NCI-H2029 treated with DMSO at 0.1 percent for 48 hours (cell line): Measurements from ENCODE around the gene RNF212.
"Not testable (repeated sequence)": the region's sequence is repeated elsewhere in the genome, so short reads cannot be mapped to it uniquely, and the experiment has no call there.

ENCODE experiments used
- DNase-seq: peaks from one replicate; lab custom pipeline; 2025; lab: John Stamatoyannopoulos, UW

Gene RNF212, protein sequence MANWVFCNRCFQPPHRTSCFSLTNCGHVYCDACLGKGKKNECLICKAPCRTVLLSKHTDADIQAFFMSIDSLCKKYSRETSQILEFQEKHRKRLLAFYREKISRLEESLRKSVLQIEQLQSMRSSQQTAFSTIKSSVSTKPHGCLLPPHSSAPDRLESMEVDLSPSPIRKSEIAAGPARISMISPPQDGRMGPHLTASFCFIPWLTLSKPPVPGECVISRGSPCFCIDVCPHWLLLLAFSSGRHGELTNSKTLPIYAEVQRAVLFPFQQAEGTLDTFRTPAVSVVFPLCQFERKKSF

DNA sequence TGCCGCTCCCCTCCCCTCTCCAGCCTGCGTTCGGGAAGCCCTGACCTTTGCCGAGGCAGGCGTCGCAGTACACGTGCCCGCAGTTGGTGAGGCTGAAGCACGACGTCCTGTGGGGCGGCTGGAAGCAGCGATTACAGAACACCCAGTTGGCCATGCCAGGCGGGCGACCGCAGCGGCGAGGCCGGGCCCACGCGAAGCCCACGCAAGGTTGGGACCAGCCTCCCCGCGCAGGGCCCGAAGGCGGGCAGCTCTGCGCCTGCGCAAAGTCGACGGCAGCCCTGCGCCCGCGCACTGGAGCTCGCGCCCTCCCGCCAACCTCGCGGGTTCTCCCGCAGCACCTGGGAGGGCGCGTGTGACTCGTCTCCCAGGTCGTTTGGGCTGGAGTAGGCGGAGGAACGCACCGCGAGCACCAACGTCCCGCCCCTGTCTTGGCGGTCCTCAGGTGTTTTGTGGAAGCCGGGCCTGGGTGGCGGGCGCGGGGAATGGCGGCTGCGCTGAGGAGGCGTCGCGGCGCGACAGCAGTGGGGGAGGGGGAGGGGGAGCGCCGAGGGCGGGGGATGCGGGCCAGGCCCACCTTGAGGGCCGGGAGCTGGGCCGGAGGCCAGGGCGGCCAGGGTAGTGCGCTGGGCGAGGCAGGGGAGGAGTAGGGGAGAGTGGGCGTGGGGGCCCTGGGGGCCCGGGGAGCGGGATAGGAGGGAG, at the start of gene RNF212:
TSS of gene RNF212 (minus strand) at position 254 of the 699 bp plus-strand sequence. CDS start at position 154, 100 bp downstream.
- DNase-seq: no peak

DNA sequence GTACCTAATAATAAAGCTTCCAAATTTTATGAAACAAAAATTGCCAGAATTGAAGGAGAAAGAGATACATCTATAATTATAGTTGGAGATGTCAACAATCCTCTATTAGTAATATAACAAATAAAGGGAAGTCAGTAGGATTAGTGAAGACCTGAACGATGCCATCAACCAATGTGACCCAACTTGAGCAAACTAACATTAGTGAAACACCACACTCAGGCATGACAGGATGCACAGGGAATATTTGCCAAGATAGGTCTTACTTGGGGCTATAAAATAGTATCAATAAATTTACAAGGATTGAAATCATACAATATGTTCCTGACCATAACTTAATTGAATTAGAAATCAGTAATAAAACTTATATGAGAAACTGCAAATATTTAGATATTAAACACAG, 47.0 kb upstream of the RNF212 start:
- DNase-seq: no peak

DNA sequence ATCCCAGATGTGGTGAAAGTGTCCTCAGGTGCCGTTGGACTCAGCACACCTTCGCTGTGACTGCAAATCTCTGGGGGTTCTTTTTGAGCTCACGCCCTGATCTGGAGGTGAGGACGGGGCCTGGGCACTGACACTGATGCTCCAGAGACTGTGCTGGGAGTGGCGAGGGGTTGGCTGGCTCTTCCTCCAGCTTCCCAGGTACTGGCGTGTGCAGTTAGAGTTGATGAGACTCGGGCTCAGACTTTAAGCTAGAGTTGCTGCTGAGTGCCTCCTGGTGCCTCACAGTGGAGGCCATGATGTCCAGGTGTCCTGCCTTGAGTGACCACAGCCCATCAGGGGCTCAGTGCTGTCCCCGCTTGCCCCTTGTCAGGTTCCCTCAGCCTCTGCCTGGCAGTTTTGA, 42.7 kb upstream of the RNF212 start:
- DNase-seq: no peak

DNA sequence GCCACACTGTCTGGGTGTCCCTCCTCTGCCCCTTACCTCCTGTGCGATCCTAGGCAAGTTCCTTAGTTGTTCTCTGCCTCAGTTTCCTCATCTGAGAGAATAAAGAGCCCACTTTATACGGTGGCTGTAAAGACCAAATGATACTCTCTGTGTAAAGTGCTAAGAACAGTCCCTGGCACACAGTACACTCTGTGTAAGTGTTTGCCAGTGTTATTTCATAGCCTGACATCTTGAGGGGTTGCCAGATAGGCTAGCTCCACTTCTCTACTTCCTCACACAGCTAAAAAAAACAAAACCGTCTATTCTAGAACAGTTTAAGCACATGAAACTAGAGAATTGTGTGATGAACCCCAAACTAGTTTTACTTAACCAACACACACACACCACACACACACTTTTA, 42.0 kb upstream of the RNF212 start:
- no peak for DNase-seq

DNA sequence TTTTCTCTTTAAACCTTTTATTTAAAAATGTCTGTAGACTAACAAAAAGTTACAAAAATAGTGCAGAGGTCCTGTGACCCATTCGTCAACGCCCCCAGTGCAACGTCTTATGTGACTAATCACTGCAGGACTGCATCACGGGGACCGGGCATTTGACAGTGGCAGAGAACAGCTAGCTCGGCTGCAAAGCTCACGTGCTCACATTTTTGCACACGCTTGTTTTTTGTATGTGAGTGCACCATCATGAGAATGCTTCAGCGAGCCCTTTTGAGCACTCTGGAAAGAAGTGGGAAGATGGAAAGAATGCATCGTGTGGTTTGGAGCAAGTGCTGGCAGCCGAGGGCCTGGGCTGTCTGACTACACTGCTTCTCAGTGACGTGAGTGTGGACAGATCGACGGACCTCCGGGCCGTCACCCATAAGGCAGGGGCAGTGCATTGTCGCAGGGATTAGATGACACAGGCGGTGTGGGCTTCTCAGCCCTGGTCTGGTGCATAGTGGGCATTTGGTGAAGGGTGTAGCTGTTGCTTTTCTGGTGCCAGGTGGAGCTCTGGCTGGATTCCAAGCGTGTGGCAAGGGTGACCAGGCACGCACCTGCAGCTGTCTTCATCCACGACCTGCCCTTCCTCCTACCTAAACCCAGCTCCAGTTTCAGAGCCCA, 41.3 kb upstream of the RNF212 start:
- DNase-seq: peak; percentile 30

DNA sequence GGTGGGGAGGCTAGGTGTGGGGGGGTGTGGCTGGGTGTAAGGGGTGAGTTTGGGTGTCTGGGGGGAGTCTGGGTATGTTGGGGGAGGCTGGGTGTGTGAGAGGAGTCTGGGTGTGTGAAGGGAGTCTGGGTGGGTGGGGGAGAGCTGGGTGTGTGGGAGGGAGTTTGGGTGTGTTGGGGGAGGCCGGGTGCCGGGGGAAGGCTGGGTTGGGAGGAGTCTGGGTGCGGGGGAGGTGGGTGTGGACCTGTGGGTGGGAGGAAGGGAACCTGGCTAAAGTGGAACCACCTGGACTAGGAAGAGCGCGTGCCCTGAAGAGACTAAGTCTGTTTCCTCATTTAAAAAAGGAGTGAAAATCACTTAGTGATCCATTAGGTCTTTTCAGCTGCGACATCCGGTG, 40.8 kb upstream of the RNF212 start:
- DNase-seq: no peak

DNA sequence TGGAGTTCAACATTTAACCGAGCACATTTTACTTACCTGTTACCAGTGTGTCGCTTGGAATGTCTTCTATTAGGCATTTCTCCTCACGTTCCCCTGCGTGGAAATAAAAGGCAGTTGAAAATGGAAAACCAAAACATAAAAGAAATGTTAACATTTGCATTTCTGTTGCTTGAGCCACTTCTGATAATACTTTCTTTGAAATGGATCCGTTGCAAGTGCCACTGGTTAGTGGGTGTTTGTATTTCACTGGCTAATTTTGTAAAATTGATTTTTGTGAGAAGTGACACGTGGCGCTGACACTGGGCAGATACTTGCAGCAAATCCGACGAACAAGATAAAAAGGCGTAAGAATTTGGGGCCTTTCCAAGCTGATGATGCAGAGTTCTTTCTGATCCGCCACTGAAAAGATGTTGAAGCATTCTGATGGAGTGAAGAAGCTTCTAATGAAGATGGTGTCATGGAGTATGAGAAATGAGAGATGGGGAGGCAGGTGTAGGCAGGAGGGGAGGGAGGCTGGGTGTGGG, 40.3 kb upstream of the RNF212 start:
- no peak for DNase-seq

DNA sequence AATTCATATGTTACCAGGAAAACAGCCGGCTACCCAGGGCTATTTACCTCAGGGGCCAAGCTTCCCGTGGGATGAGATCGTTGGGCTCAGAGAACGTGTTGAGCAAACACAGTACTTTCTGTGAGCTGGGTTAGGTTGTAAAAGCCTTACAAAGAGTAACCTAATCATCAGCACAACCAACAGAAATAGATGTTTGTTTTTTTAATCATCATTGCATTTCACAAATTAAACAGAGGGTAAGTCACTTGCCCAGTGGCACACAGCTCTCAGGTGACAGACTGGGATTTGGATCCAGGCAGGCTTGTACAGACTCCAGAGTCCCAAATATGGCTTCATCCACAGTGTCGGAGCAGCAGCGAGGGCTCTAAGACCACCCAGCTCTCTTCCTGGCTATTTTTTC, 38.9 kb upstream of the RNF212 start:
- DNase-seq: no peak

DNA sequence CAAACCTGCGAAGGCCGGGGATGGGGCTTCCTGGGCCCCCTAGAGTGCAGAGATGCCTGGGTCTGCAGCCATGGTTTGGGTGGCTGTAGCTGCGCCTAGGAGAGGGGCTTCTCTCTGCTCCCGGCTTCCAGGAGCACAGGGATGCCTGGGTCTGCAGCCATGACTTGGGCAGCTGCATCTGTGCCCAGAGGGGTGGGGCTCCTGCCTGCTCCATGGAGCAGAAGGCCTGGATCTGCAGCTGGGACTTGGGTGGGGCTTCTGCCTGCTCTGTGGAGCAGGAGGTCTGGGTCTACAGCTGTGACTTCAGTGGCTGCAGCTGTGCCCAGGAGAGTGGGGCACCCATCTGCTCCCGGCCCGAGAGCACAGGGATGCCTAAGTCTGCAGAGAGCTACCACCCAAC, 38.2 kb upstream of the RNF212 start:
- DNase-seq: no peak

DNA sequence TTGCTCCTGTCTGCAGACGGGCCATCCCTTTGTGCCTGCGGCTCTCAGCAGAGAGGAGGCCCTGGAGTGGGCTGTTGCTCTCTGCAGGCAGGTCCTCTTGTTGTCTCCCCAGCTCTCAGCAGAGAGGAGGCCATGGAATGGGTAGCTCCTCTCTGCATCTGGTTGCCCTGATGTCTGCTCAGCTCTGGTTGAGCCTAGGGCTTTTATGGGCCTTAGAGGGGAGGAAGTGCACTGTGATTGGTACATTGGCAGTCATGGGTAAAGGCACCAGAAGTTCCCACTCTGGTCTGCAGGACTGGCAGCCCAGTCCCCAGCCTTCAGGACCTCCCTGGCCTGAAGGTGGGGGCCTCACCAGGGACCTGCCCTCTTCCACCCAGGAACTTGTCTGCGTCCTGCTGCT, 37.5 kb upstream of the RNF212 start:
- DNase-seq: no peak

DNA sequence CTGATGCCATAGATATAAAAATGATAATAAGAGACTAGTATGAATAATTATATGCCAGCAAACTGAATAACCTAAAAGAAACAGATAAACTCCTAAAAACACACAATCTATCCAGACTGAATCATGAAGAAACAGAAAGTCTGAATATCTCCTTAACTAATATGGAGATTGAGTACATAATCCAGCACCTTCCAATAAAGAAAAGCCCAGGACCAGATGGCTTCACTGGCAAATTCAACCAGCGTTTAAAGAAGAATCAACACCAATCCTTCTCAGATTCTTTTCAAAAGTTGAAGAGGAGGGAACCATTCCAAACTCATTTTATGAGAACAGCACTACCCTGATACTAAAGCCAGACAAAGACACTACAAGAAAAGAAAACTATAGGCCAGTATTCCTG, 26.5 kb upstream of the RNF212 start:
- DNase-seq: no peak

DNA sequence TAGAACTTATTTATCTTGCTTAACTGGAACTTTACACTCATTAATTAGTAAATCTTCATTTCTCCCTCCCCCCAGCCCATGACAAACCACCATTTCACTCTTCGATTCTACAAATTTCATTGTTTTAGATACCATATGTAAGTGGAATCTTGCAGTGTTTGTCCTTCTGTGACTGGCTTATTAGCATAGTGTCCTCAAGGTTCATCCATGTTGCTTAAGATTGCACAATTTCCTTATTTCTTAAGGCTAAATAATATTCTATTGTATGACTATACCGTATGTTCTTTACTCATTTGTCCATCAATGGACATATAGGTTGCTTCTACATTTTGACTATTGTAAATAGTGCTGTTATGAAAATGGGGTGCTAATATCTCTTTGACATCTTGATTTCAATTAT, 24.5 kb upstream of the RNF212 start:
- DNase-seq: no peak

DNA sequence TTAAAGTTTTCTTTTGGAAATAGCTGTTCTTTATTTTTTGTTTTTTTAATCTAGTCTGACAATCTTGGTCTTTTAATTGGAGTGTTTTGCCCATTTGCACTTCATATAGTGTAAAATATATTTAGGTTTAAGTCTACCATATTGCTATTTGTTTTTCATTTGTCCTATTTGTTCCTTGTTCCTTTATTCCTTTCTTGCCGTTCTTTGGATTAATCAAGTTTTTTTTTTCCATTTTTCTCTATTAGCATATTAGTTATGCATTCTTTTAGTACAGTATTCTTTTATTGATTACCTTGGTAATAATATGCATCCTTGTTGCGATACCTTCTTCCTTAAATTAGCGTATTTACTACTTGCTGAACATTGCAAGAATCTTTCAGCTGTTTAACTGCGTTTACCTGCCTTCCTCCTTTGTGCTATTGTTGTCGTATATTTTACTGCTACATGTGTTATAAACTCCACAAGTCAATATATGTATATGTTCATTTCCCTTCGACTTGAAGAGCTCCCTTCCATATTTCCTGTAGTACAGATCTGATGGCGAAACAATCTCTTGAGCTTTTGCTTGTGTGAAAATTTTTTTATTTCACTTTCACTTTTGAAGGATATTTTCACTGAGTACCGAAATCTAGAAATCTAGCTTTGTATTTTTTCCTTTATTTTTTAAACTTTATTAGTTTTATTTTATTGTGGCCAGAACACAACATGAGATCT, 23.9 kb upstream of the RNF212 start:
- no peak for DNase-seq

DNA sequence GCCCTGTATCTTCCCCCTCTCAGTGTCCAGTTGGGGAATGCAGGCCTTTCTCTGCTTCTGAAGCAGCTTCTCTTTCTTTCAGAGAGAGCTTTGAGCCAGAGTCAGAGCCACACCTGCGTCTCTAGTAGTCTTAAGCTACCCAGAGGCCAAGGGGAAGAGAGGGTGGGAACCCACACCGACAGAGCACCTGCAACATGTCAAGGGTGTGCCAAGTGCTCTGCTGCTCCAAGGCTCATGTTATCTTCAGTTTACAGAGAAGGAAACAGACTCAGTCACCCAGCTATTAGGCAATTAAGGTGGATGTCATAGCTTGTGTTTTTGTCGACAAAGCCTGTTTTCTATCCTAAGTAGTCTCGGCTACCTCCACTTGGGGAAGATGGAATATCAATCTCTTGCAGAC, 22.7 kb upstream of the RNF212 start:
- no peak for DNase-seq

DNA sequence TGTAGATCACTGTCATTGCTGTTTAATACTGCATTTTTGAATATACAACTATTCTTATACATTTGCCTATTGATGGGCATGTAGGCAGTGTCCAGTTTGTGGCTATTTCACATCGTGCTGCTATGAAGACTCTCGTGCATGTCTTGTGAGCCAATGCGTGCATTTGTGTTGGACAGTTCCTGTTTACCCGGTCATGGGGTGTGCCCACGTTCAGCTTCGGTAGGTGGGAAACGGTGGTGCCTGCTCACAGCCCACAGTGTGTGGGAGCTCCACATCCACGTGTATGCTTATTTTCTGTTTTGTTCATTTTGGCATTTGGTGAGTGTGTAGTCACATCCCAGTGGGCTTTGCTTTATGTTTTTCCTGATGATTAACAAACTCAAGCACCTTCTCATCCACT, 19.7 kb upstream of the RNF212 start:
- no peak for DNase-seq

DNA sequence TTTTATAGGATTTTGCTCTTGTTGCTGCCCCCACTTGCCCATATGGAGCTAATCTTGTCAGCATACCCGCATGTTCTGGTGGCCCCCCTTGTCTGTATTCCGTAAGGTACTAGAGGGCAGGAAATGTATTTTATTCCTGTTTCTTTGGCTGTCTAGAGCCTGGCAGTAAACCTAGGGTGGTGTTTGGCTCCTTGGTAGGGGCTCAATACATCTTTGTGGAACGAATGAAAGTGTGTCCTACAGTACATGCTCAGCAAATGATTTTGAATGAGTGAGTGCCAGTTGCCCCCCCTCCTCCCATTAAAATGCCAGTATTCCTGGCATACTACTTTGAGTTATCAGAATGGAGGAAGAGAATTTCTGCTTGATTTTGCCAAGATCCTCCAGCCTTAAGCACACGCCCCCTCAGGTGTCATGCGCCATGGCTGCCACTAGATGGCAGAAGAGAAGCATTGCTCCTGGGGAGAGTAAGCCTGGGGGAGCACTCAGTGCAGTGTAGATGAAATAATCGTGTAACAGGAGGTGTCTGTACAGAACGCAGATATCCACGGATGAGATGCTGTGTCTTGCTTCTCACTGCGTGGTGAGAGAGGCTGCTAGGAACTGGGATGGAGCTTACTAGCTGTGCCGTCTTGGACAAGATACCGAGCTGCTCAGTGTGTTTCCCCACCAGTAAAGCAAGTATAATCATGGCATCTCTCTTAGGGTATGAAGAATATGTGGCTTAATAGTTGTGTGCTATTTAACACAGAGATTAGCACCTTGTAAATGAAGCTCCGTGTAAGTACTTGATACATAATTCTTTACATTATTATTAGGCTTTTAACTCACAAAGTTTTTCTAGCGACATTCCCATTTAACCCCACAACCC, 17.2 kb upstream of the RNF212 start:
- DNase-seq: no peak

DNA sequence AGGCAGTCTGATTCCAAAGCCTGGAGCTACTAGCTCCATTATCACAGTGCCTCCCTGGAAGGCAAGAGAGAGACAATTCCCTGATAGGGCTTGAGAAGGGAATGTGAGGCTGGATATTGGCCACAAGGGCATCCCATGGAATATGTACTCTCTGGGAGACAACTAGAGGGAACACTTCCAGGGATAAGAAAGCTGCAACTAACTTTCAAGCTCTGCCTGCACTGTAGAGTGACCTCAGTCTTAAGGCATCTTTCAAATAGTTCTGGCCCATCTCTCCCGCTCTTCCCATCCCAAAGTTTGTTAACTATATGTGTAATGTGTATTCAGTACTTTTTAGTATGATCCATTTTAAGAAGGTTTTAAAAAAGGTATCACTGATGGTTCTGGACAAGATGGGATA, 13.1 kb upstream of the RNF212 start:
- no peak for DNase-seq

DNA sequence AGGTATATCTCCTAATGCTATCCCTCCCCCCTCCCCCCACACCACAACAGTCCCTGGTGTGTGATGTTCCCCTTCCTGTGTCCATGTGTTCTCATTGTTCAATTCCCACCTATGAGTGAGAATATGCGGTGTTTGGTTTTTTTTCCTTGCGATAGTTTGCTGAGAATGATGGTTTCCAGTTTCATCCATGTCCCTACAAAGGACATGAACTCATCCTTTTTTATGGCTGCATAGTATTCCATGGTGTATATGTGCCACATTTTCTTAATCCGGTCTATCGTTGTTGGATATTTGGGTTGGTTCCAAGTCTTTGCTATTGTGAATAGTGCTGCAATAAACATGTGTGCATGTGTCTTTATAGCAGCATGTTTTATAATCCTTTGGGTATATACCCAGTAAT, 12.1 kb upstream of the RNF212 start:
- DNase-seq: not testable (repeated sequence)

DNA sequence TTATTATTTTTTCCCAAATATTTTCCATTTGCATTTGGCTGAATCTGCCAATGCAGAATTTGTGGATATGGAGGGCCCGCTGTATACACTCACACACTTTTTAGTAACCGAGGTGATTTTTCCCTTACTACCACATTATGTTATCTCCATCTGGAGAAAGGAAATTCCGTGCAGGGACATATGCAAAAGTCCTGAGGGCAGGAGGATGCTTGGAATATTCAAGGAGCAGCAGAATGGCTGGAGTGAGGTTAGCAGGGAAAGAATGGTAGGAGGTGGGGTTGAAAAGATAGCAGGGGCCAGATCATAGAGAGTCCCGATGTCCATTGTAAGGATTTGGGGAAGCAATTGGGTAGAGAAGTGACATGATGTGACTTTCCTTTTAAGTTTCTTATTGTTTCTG, 11.5 kb upstream of the RNF212 start:
- no peak for DNase-seq

DNA sequence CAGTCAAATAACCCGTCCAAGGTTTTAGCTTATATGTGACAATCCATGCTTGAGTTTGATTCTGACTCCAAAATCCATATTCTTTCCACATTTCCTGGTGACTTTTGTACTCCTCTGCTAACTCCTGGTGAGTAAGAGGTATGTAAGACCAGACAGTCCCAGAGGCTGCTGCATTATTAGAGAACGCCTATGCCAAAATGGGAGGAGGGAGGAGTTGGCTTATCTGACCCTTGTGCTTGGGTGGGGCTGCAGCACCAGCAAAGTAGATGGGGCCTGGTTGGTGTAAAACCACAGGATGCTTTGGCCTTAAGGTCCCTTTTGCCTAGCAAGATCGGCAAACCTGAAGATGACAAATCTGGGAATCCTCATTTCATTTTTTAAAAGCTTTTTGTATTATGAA, 9.1 kb upstream of the RNF212 start:
- no peak for DNase-seq

DNA sequence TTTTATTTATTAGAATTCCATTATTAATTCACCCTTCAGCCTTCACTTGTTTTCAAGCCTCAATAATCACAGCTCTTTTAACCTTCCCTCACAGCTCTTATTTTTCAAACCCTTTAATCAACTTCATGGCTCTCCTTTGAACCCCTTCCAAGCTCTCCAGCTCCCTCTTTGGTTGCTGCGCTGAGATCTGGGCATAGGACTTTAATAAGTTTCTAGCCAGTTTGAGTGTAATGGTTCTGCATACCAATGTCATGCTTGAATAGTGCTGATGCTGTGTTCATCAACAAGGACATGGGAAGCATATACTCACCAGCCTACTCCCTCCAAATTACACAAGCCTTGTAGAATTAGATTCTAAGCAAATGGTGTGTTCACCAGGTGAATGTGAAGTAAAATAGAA, 3.5 kb upstream of the RNF212 start:
- no peak for DNase-seq
